Activated naive CD8-positive, alpha-beta T cell (primary cell): ENCODE results near the gene TBXAS1.

Source experiments
- H3K27ac Mint-ChIP-seq: one replicate; pipeline ENCODE4 v1.8.0; 2021; ENCODE audit warnings: mixed read lengths
- H3K27me3 Mint-ChIP-seq: one replicate; pipeline ENCODE4 v1.8.0; 2021; ENCODE audit warnings: mixed read lengths
- H3K36me3 Mint-ChIP-seq: one replicate; pipeline ENCODE4 v1.8.0; 2021; ENCODE audit warnings: mixed read lengths
- H3K4me1 Mint-ChIP-seq: one replicate; pipeline ENCODE4 v1.8.0; 2021; ENCODE audit warnings: low read depth, mixed read lengths
- H3K4me3 Mint-ChIP-seq: one replicate; pipeline ENCODE4 v1.8.0; 2021; ENCODE audit warnings: mild to moderate bottlenecking, mixed read lengths
- H3K9me3 Mint-ChIP-seq: one replicate; pipeline ENCODE4 v1.8.0; 2021; ENCODE audit warnings: low read depth, mixed read lengths

TBXAS1 gene

DNA sequence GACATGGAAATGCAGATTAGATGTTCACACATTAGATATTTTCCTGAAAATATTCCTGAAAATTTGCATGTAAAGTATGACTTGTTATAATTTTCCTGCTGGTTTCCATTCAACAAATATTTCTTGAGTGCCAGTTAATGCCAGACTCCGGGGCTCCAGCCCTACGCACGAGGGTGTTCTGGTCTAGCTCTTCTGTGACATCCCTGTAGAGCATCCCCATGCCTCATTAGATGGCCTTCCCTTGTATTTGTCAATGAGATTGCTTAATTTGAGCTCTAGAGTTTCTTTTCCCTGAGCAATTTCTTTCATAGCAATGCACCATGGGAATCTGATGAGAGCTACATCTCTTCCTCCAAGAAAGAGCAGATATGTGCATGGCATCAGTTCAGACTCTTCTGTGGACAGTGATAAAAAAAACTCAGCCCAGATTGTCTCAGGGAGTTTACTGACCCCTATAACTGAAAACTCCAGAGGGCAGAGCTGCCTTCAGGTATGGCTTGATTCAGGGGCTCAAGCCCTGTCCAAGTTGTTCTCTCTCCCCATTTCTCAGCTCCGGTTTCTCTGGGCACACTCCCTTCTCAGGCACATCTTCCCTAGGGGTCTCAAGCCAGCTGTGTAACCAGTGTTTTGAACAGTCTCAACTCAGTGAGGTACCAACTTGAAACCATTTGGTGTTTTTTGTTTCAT, 137.0 kb downstream of the TBXAS1 start:
- no peaks in the 10 kb centered on the region for H3K4me1 Mint-ChIP-seq
- no peaks in the 10 kb centered on the region for H3K27me3 Mint-ChIP-seq
- H3K36me3 Mint-ChIP-seq: no peaks in the 10 kb centered on the region
- H3K4me3 Mint-ChIP-seq: no peak overlapping the region
- H3K9me3 Mint-ChIP-seq: no peaks in the 10 kb centered on the region
- no peak overlapping the region for H3K27ac Mint-ChIP-seq

DNA sequence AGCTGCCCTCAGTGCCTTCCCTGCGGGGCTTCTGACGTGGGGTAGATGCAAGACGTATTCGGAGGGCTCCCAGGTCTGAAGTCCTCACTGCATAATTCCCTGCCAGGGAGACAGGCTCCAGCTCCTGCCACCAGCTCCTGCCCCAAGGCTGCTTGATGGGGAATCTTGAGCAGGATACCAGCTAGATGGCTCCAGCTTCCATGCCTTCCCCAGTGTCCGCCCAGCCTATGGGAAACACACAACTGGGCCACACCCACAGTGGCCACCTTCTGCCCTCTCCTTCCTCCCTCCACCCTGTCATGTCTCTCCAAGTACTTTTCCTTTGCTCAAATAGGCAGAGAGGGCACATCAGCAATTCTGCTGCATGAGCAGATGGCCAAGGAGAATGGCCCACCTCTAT, 137.9 kb downstream of the TBXAS1 start:
- no peaks in the 10 kb centered on the region for H3K4me1 Mint-ChIP-seq
- no peaks in the 10 kb centered on the region for H3K27me3 Mint-ChIP-seq
- no peaks in the 10 kb centered on the region for H3K9me3 Mint-ChIP-seq
- no peak overlapping the region for H3K27ac Mint-ChIP-seq
- H3K4me3 Mint-ChIP-seq: no peak overlapping the region
- H3K36me3 Mint-ChIP-seq: no peaks in the 10 kb centered on the region

DNA sequence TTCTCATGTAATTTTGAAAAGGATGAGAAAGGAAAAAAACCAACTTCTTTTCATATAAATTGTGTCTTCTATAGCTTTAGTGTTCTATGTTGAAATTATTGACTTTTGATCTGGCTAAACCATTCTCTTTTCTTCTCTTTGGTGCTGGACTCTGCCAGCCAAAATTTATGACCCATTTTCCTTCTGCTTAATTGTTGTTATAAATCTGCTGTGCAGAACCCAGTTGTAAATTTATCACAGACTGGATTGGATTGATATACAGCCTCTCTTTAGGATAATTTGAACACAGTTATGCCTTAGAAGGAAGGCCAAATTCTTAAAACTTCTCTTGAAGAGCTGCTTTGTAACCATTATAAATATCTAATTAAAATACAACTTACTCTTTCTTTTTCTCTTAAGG, 139.9 kb downstream of the TBXAS1 start:
- H3K9me3 Mint-ChIP-seq: no peaks in the 10 kb centered on the region
- H3K27me3 Mint-ChIP-seq: no peaks in the 10 kb centered on the region
- no peak overlapping the region for H3K4me3 Mint-ChIP-seq
- no peak overlapping the region for H3K27ac Mint-ChIP-seq
- no peaks in the 10 kb centered on the region for H3K36me3 Mint-ChIP-seq
- H3K4me1 Mint-ChIP-seq: no peaks in the 10 kb centered on the region

DNA sequence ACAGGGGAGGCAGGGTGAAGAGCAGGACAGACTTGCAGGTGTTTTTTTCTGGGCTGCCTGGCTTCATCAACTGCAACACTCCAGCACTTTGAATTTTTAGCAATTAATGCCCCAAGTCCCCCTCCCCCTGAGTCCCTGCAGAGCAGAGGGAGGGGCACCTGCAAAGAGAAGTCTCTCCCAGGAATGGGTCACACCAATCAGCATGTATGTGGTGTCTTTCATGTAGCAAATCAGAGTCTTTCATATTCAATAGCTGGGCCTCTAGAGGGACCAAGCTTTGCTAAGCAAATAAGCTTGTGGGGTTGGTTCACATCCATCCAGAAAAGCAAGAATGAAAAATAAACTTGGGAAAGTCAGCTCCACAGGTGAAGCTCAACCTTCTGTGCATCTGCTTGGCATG, 143.0 kb downstream of the TBXAS1 start:
- H3K9me3 Mint-ChIP-seq: no peaks in the 10 kb centered on the region
- H3K4me1 Mint-ChIP-seq: no peaks in the 10 kb centered on the region
- H3K4me3 Mint-ChIP-seq: no peak overlapping the region
- H3K36me3 Mint-ChIP-seq: no peaks in the 10 kb centered on the region
- no peaks in the 10 kb centered on the region for H3K27me3 Mint-ChIP-seq
- H3K27ac Mint-ChIP-seq: no peak overlapping the region

DNA sequence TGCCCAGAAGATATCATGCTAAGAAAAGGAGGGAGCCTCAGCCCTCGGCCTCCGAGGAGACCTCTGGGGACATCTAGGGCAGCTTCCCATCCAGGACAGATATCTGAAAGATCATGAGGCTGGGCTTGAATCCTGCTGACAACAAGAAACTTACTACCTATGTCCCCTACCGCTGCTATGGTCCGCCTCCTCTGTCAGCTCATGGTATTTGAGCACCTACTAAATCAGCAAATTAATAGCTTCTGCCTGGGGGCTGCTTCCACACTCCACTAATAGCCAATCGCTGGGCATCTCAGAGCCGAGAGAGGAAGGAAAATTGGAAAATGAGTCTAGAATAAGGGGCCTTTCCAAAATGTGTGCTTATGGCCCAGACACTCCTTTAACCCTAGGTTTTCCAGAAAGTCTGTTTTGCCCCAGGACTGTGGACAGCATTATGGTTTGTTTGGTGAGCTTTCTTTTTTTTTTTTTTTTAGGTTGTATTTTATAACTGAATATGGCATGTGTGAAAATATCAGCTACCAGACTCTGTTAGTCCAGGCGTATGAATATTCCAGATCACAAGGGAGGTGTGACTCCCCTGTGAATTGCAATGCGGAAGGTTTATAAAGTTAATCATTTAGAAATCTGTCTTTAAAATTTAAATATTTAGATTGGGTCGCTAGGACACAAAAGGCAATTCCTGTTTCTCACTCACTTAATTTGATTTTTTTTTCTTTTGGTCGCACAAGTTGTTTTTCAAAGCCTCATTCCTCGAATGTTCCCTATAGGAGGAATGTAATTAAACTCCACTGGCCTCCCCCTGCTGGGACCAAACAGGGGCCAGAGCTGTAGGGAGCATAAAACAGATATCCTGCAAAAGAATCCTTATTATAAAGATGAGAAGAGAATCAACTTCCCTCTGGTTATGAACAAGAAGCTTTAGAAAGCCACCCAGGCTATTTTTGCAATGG, 144.3 kb downstream of the TBXAS1 start:
- no peak overlapping the region for H3K27ac Mint-ChIP-seq
- no peaks in the 10 kb centered on the region for H3K4me1 Mint-ChIP-seq
- H3K27me3 Mint-ChIP-seq: no peaks in the 10 kb centered on the region
- no peak overlapping the region for H3K4me3 Mint-ChIP-seq
- no peaks in the 10 kb centered on the region for H3K9me3 Mint-ChIP-seq
- no peaks in the 10 kb centered on the region for H3K36me3 Mint-ChIP-seq

DNA sequence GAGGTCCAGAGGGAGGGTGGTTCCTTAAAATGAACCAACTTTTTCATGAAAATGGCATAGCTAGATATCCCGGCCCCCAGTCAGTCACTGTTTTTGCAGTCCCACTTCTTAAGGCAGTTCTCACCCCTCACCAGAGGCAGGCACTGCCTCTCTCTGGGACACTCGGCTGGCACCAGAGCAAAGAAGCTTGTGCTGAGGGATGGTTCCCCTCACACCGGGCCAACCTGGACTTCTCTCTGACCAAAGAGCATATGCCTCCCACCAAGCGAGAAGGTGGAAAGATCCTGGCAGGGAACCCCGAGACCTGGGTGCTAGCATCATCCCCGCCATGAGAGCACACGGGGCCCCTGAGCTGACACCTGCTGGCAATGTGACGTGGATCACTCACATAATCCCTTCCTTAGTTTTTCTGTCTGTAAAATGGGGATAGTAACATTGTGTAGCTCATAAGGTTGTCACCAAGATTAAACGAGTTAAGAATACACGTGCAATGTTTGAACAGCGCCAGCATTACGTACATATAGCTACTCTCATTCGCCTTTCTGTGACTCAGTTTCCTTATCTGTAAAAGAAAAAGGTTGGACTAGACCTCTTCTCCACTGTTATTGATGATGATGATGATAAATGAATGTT, 145.2 kb downstream of the TBXAS1 start:
- no peaks in the 10 kb centered on the region for H3K9me3 Mint-ChIP-seq
- H3K4me1 Mint-ChIP-seq: no peaks in the 10 kb centered on the region
- H3K4me3 Mint-ChIP-seq: no peak overlapping the region

DNA sequence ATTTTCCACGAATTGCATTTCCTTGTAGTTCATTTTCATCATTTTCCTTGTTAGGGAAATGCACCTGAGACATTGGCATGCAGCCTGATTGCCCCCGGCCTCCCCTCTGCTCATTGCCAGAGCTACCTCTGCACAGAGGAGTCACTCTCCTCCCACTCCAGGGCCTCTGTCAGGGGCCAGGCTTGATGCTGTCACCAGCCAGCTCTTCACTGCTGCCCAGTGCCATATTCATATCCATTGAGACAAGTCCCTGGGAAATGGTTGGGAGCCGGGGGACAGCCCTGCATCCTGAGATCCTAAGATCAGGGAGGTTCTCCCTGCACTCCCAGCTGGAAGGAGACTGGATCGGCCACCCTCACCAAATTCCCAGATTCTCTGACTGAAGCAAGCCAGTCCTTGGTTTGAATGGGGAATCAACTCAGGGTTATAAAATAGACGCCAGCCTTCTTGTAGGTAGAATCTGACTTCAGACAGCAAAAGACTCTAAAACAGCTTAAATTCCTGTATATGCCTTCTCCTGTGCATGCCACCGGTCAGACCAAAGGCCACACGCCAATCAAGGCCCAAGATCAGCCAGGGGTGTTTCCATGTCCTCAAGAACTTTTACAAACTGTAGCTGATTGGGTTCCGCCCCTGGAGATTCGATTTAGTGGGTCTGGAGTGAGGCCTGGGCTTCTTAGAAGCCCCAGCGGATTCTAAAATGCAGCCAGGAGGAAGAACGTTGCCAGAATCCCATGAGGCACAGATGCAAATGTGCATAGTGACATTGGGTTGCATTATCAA, 147.2 kb downstream of the TBXAS1 start:
- H3K4me1 Mint-ChIP-seq: peaks cover 12% of the 10 kb centered on the region

More for the DNA sequence above, 145.2 kb downstream of the TBXAS1 start:
- no peak overlapping the region for H3K27ac Mint-ChIP-seq
- H3K27me3 Mint-ChIP-seq: no peaks in the 10 kb centered on the region
- H3K36me3 Mint-ChIP-seq: no peaks in the 10 kb centered on the region

DNA sequence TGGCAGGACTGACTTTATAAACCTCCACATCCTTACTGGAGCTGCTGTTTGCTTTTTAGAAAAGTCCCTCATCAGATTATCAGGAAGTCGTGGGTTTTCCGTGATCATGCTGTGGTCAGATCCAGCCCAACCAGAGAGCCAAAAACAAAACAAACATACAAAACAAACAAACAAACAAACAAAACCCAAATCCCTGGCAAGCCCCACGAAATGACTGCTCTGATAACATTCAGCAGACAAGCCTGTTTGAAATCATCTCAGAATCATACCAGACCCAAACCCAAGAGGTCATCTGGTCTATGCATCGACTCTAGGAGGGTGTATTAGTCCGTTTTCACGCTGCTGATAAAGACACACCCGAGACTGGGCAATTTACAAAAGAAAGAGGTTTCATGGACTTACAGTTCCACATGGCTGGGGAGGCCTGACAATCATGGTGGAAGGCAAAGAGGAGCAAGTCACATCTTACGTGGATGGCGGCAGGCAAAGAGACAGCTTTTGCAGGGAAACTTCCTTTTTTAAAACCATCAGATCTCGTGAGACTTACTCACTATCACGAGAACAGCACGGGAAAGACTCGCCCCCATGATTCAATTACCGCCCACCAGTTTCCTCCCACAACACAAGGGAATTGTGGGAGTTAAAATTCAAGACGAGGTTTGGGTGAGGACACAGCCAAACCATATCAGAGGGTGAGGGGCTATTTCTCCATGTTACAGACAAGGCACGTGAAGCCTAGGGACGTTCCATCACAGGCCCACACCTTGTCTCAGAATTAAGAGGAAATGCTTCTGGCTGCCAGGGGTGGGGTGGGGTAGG, 148.0 kb downstream of the TBXAS1 start:
- H3K27me3 Mint-ChIP-seq: no peaks in the 10 kb centered on the region
- peaks cover 14% of the 10 kb centered on the region for H3K4me1 Mint-ChIP-seq
- H3K4me3 Mint-ChIP-seq: no peak overlapping the region
- no peaks in the 10 kb centered on the region for H3K36me3 Mint-ChIP-seq
- no peaks in the 10 kb centered on the region for H3K9me3 Mint-ChIP-seq
- no peak overlapping the region for H3K27ac Mint-ChIP-seq

More for the DNA sequence above, 147.2 kb downstream of the TBXAS1 start:
- no peak overlapping the region for H3K27ac Mint-ChIP-seq
- no peaks in the 10 kb centered on the region for H3K9me3 Mint-ChIP-seq
- H3K27me3 Mint-ChIP-seq: no peaks in the 10 kb centered on the region
- H3K4me3 Mint-ChIP-seq: no peak overlapping the region
- H3K36me3 Mint-ChIP-seq: no peaks in the 10 kb centered on the region

DNA sequence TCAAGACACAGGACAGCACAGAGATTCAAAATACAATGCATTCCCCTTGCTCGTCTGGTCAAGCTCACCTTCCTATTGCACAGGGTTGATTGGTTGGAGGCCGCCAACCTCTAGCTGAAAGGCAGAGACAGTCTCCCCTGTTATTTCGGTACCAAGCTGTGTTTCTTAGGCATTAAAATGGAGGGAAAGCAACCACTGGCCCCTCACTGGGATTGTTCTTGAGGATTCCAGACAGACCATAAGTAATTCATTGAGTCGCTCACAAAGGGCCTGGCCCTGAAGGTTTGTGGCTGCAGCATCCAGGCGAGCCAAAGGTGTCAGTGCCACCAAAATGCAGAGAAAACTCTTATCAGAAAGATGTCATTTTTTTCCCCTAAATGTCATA, 152.4 kb downstream of the TBXAS1 start:
- peaks cover 14% of the 10 kb centered on the region for H3K4me1 Mint-ChIP-seq
- no peaks in the 10 kb centered on the region for H3K36me3 Mint-ChIP-seq
- no peak overlapping the region for H3K27ac Mint-ChIP-seq
- no peak overlapping the region for H3K4me3 Mint-ChIP-seq
- H3K27me3 Mint-ChIP-seq: no peaks in the 10 kb centered on the region
- no peaks in the 10 kb centered on the region for H3K9me3 Mint-ChIP-seq

DNA sequence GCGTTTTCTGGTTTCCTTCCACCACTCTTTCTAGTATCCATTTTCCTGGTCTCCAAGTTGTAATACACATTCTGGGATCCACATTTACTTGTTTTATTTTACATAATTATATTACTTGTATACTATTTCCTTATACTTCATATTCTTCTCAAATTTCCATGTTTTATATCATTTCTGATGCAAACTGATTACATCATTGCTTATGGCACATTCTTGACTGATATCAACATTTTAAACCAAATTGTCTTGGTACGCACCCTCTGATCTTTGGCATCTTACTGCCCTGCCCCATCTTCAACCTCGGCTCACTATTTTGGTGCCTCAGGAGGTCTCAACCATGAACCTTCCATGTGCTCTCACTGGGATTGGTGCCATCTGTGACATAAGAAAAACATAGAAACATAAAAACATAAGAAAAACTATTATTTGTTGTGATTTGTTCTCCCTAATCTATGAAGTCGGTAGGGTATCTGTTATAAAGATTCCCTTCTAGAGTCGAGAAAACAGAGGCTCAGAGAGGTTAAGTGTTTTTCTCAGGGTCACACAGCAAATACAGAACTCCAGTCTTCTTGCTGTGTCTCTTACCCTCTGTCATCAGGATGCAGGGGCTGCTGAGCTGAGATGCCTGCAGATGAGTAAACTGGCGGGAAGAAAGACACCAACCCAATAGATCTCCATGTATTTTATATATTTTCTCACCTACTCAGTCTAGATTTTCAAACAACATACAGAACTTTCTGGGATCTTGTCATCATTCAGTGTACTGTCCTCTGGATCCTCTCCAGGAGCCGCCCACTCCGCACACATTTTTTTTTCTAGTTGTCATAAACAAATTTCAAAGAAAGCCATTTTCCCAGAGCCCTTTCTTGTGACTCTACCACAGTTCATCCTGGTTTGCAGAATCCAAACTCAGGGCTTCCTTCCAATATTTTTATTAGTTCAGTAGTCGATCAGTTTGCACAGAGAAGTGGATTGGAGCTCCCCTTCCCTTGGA, 154.2 kb downstream of the TBXAS1 start:
- no peak overlapping the region for H3K27ac Mint-ChIP-seq
- peaks cover 14% of the 10 kb centered on the region for H3K4me1 Mint-ChIP-seq
- no peaks in the 10 kb centered on the region for H3K9me3 Mint-ChIP-seq
- H3K27me3 Mint-ChIP-seq: no peaks in the 10 kb centered on the region
- no peak overlapping the region for H3K4me3 Mint-ChIP-seq
- H3K36me3 Mint-ChIP-seq: no peaks in the 10 kb centered on the region

DNA sequence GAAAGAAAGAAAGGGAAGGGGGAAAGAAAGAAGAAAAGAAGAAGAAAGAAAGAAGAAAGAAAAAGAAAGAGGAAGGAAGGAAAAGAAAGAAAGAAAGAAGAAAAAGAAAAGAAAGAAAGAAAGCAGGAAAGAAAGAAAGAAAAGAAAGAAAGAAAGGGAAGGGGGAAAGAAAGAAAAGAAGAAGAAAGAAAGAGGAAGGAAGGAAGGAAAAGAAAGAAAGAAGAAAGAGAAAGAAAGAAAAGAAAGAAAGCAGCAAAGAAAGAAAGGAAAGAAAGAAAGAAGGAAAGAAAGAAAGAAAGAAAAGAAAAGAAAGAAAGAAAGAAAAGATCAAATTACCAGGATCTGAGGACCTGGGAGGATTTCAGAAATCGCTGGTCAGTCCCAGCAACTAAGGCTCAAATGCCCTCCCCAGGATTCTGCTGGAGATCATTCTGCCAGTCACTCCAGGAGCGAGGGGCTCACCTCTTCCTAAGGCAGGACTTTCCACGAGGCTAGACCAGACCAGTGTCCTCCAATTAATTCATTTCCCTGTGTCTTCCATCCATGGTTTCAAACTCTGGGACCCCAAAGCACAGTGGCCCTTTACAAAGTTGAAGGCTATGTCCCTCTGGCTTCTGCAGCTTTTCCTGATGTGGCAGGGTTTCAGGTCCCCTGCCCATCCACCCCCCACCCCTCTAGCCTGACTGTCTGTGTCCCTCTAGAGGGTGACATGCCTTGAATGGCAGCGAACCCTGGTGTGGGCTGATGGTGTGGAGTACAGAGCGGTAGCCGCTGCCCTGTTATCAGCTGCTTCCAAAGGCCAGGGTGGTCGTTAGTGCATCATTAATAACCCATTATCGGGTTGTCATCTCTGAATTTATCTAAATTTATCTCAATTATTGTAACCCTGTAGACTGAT, 155.8 kb downstream of the TBXAS1 start:
- no peak overlapping the region for H3K27ac Mint-ChIP-seq
- no peaks in the 10 kb centered on the region for H3K27me3 Mint-ChIP-seq
- H3K36me3 Mint-ChIP-seq: no peaks in the 10 kb centered on the region
- H3K4me1 Mint-ChIP-seq: peaks cover 12% of the 10 kb centered on the region
- H3K4me3 Mint-ChIP-seq: no peak overlapping the region
- H3K9me3 Mint-ChIP-seq: no peaks in the 10 kb centered on the region

DNA sequence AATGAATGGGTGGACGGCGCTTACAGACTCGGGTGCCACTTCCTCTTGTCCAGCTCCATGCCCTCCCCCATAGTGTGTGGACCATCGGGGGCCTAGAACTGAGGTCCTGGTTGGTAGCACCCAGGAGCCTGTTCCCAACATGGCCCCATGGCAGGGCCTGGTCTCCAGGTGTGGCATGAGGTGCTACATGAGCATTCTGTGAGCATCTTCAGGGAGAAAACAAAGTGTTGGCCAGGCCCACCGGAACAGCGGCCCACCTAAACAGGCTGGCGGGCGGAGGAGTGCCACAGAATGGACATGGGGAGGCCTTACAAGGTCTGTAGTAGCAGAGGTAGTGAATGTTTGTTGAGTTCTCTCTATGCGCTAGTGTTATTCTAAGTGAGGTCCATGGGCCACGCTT, 156.7 kb downstream of the TBXAS1 start:
- Mint-ChIP-seq H3K27ac (no peak overlapping the region), H3K4me1 (peaks cover 3% of the 10 kb centered on the region), H3K27me3 (no peaks in the 10 kb centered on the region), H3K36me3 (no peaks in the 10 kb centered on the region), H3K9me3 (no peaks in the 10 kb centered on the region), H3K4me3 (no peak overlapping the region)
